Measurements from ENCODE around the gene LRRC75B.
"Not testable (repeated sequence)": the region's sequence is repeated elsewhere in the genome, so short reads cannot be mapped to it uniquely, and the experiment has no call there.

- not testable (repeated sequence) for TF ChIP-seq NR2F2 (IDR thresholded peaks at IDR 0.05; ENCODE audit: borderline replicate concordance, low read depth); ZNF24 (IDR thresholded peaks at IDR 0.05); NFYC (CRISPR knock-in tag; IDR thresholded peaks at IDR 0.05); MXD4 (CRISPR knock-in tag; IDR thresholded peaks at IDR 0.05); YY1 (IDR thresholded peaks at IDR 0.05; ENCODE audit: insufficient read depth, insufficient replicate concordance, low read depth, low read length); ZNF350 (CRISPR knock-in tag; IDR thresholded peaks at IDR 0.05; ENCODE audit: borderline replicate concordance, low read depth); ZNF343 (CRISPR knock-in tag; IDR thresholded peaks at IDR 0.05); ZNF768 (CRISPR knock-in tag; IDR thresholded peaks at IDR 0.05); ZNF263 (CRISPR knock-in tag; IDR thresholded peaks at IDR 0.05); ZNF776 (CRISPR knock-in tag; IDR thresholded peaks at IDR 0.05)
- TF ChIP-seq, protein P1, sequence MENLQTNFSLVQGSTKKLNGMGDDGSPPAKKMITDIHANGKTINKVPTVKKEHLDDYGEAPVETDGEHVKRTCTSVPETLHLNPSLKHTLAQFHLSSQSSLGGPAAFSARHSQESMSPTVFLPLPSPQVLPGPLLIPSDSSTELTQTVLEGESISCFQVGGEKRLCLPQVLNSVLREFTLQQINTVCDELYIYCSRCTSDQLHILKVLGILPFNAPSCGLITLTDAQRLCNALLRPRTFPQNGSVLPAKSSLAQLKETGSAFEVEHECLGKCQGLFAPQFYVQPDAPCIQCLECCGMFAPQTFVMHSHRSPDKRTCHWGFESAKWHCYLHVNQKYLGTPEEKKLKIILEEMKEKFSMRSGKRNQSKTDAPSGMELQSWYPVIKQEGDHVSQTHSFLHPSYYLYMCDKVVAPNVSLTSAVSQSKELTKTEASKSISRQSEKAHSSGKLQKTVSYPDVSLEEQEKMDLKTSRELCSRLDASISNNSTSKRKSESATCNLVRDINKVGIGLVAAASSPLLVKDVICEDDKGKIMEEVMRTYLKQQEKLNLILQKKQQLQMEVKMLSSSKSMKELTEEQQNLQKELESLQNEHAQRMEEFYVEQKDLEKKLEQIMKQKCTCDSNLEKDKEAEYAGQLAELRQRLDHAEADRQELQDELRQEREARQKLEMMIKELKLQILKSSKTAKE (CRISPR knock-in tag; IDR thresholded peaks at IDR 0.05; ENCODE audit: borderline replicate concordance) = not testable (repeated sequence)
Measured at GRCh38 chr22:24603770-24604629, 11.1 kb upstream of the LRRC75B start.

All from HepG2 (cell line).